K562 (cell line): Measurements from ENCODE around the gene TMEM234. TPM values are rescaled to one million over a fixed set of nuclear protein-coding genes. Genes with fewer than 3 reads are reported as not detected.

Experiments used
- ATAC-seq: fragments of 200-7000 bp; cut with Tn5 transposase; 3 replicates; pipeline ENCODE4 v1.9.1; 2020; ENCODE audit warnings: moderate library complexity
- BruUV-seq: library from RNA; stranded (reverse); fragments of 400-500 nt; replicated peaks from 2 replicates; lab custom pipeline; 2021; lab: Mats Ljungman, UMichigan
- CTCF ChIA-PET: fragments of 300-600 bp; formaldehyde crosslinking; extraction: SDS; loops from one replicate; lab custom pipeline; 2021; ENCODE audit warnings: low intra/inter-chr PET ratio; lab: Yijun Ruan, JAX
- POLR2A ChIA-PET: fragments of 300-600, 350-650 bp; sonication (Branson Sonifier 250); formaldehyde crosslinking; extraction: SDS; loops from one replicate; lab custom pipeline; 2021; ENCODE audit warnings: antibody characterized with exemption, inconsistent platforms; lab: Yijun Ruan, JAX
- DNase-seq, 4 experiments: peaks; one replicate each; pipeline versions ENCODE4 v3.0.0 to v3.0.0-alpha.2; 2011 to 2018; ENCODE audit warnings: low spot score in 3 of 4, mixed read lengths in 3 of 4; ENCODE audit errors: extremely low read depth in 1 of 4
- FAIRE-seq: peaks from 2 replicates; lab custom pipeline; 2011; peaks lifted over from hg19 to GRCh38; lab: Jason Lieb, UNC
- H2AFZ ChIP-seq: 2 replicates; pipeline ENCODE4 v1.6.0; 2011; ENCODE audit warnings: low read depth, low read length, control low read depth, inconsistent platforms
- H3K27ac ChIP-seq: fragments of 200-600 bp; 3 replicates; pipeline ENCODE4 v1.8.0; 2011; ENCODE audit warnings: low read depth, mild to moderate bottlenecking, control low read depth, inconsistent platforms, low read length, moderate library complexity, mixed read lengths; ENCODE audit errors: extremely low read depth
- H3K27me3 ChIP-seq, 2 experiments: fragments of 300-600 bp in 1 of 2; 2 replicates in 1 of 2; 3 replicates in 1 of 2; pipeline versions ENCODE4 v1.6.0 to v1.8.0; 2011; ENCODE audit warnings: inconsistent platforms in 2 of 2, low read length in 2 of 2, mild to moderate bottlenecking in 1 of 2, mixed read lengths in 1 of 2, moderate library complexity in 1 of 2; ENCODE audit not compliant: control insufficient read depth in 2 of 2, insufficient read depth in 2 of 2
- H3K36me3 ChIP-seq: fragments of 300-600 bp; 3 replicates; pipeline ENCODE4 v1.8.0; 2011; ENCODE audit warnings: mild to moderate bottlenecking, low read length, inconsistent platforms; ENCODE audit not compliant: control insufficient read depth, insufficient read depth
- H3K4me1 ChIP-seq, 2 experiments: fragments of 200-600 bp in 1 of 2; replicated peaks in 1 of 2; 2 replicates in 1 of 2; 3 replicates in 1 of 2; pipeline versions ENCODE4 v1.5.1 to v1.8.0; 2011; ENCODE audit warnings: inconsistent platforms in 2 of 2, low read length in 2 of 2, mild to moderate bottlenecking in 1 of 2, mixed read lengths in 1 of 2, moderate library complexity in 1 of 2; ENCODE audit not compliant: control insufficient read depth in 2 of 2, insufficient read depth in 2 of 2
- H3K4me2 ChIP-seq: 2 replicates; pipeline ENCODE4 v1.6.1; 2011; ENCODE audit warnings: low read length, control low read depth, inconsistent platforms, mixed read lengths; ENCODE audit not compliant: insufficient read depth
- H3K4me3 ChIP-seq: fragments of 200-600 bp; sonication (generic), shearing (Covaris generic); 2 replicates; pipeline ENCODE4 v1.5.1; 2016; ENCODE audit warnings: control low read depth, inconsistent platforms
- H3K79me2 ChIP-seq: fragments of 200-600 bp; 3 replicates; pipeline ENCODE4 v1.8.0; 2011; ENCODE audit warnings: low read length, inconsistent platforms; ENCODE audit not compliant: control insufficient read depth, insufficient read depth
- H3K9ac ChIP-seq, 2 experiments: 2 replicates each; pipeline versions ENCODE4 v1.6.0 to v1.6.1; 2011; ENCODE audit warnings: low read depth in 2 of 2, low read length in 2 of 2, control low read depth in 1 of 2, inconsistent platforms in 1 of 2, mild to moderate bottlenecking in 1 of 2, mixed read lengths in 1 of 2; ENCODE audit not compliant: insufficient read depth in 1 of 2
- H3K9me1 ChIP-seq: one replicate; pipeline ENCODE4 v1.6.0; 2011; ENCODE audit warnings: inconsistent platforms, mild to moderate bottlenecking, low read length, moderate library complexity; ENCODE audit not compliant: control insufficient read depth, insufficient read depth
- H3K9me3 ChIP-seq: replicated peaks from 2 replicates; pipeline ENCODE4 v1.5.1; 2011; ENCODE audit warnings: low read depth, low read length, inconsistent platforms; ENCODE audit not compliant: control insufficient read depth, insufficient read depth
- H4K20me1 ChIP-seq: replicated peaks from 2 replicates; pipeline ENCODE4 v1.6.1; 2011; ENCODE audit warnings: low read length, inconsistent platforms, mixed read lengths; ENCODE audit not compliant: control insufficient read depth, insufficient read depth
- IRF2 ChIP-seq: sonication (generic); formaldehyde crosslinking; IDR thresholded peaks from 2 replicates; pipeline ENCODE4 v1.8.1; 2022; ENCODE audit warnings: mild to moderate bottlenecking, missing genetic modification reagents
- NBN ChIP-seq: fragments of 450-650 bp; IDR thresholded peaks from 2 replicates; pipeline ENCODE4 v1.6.1; 2016; ENCODE audit warnings: low read depth, mild to moderate bottlenecking
- SMAD2 ChIP-seq: fragments of 150-350 bp; IDR thresholded peaks from 2 replicates; pipeline ENCODE4 v1.6.1; 2014; ENCODE audit warnings: low read depth, mild to moderate bottlenecking, low read length
- STAG1 ChIP-seq: sonication (generic); formaldehyde crosslinking; IDR thresholded peaks from 2 replicates; pipeline ENCODE4 v1.5.0; 2020; ENCODE audit warnings: missing genetic modification reagents, borderline replicate concordance
- TEAD1 ChIP-seq, 2 experiments: fragments of 450-650 bp in 1 of 2; sonication (generic) in 1 of 2; formaldehyde crosslinking; IDR thresholded peaks; 2 replicates each; pipeline versions ENCODE4 v1.4.0 to v1.8.0; 2020 to 2022; ENCODE audit warnings: mild to moderate bottlenecking in 2 of 2, missing genetic modification reagents in 1 of 2
- ZNF695 ChIP-seq: fragments of 450-650 bp; formaldehyde crosslinking; IDR thresholded peaks from 2 replicates; pipeline ENCODE4 v1.4.0; 2020; ENCODE audit warnings: mild to moderate bottlenecking, moderate library complexity
- ZNF778 ChIP-seq: fragments of 450-650 bp; formaldehyde crosslinking; IDR thresholded peaks from 2 replicates; pipeline ENCODE4 v1.4.0; 2020; ENCODE audit warnings: mild to moderate bottlenecking, moderate library complexity
- WGBS: fragments of 100-300 bp; shearing (Covaris generic); methylation state at CpG from one replicate; pipeline ENCODE4 v1.1.6; 2016; ENCODE audit warnings: low coverage, mixed read lengths; ENCODE audit not compliant: insufficient coverage; ENCODE audit errors: missing lambda C conversion rate; 5-methylcytosine and 5-hydroxymethylcytosine counted together
- in situ Hi-C: fragments of 300-500 bp; cut with MboI; formaldehyde crosslinking; loops from 4 replicates; pipeline ENCODE4 v1.15.0; 2018; ENCODE audit warnings: inconsistent platforms, mixed read lengths
- intact Hi-C: fragments of 100-400 bp; cut with micrococcal nuclease; formaldehyde crosslinking; loops from 2 replicates; pipeline ENCODE4 v1.14.2; 2022
- polyA plus RNA-seq, 8 experiments: library from polyadenylated mRNA; depleted of rRNA in 4 of 8; stranded (reverse) in 5 of 8; unstranded in 3 of 8; fragments of >200 nt; fragmentation: Nextera tagmentation in 2 of 8; fragmentation: Illumina TruSeq in 1 of 8; extraction: Ambion mirVana in 2 of 8; extraction: Trizol in 1 of 8; gene quantifications; 2 replicates each; pipeline versions ENCODE4 v1.2.1 to v1.2.3, GENCODE V29; 2011 to 2014; ENCODE audit warnings: inconsistent platforms in 1 of 8, missing spikeins in 1 of 8
- total RNA-seq, 7 experiments: library from RNA; depleted of rRNA in 6 of 7; stranded (reverse); fragments of >200 nt in 6 of 7; fragmentation: Illumina TruSeq in 2 of 7; extraction: Trizol in 2 of 7; gene quantifications; 2 replicates each; pipeline versions ENCODE4 v1.2.1 to v1.2.3, GENCODE V29; 2011 to 2021; ENCODE audit warnings: low replicate concordance in 1 of 7
- TF ChIP-seq, protein P1 (sequence below): fragments of 450-650 bp; IDR thresholded peaks from 2 replicates; pipeline ENCODE4 v1.6.1; 2017; ENCODE audit warnings: antibody characterized with exemption
- TF ChIP-seq, protein P2 (sequence below): fragments of 250-450 bp; sonication (Bioruptor Pico); IDR thresholded peaks from 2 replicates; pipeline ENCODE4 v1.8.0; 2022; ENCODE audit warnings: inconsistent platforms
- TF ChIP-seq, protein P3 (sequence below): fragments of 250-450 bp; sonication (Bioruptor Pico); IDR thresholded peaks from 2 replicates; pipeline ENCODE4 v1.9.0; 2021; ENCODE audit warnings: mild to moderate bottlenecking, inconsistent platforms

TMEM234 gene
- total and polyA plus RNA-seq, 9 of the 15 experiments (the other 6 are each of a cell fraction or from before 2014, with no cell fraction given): 5.0 to 12.9 (median 7.6) TPM

DNA sequence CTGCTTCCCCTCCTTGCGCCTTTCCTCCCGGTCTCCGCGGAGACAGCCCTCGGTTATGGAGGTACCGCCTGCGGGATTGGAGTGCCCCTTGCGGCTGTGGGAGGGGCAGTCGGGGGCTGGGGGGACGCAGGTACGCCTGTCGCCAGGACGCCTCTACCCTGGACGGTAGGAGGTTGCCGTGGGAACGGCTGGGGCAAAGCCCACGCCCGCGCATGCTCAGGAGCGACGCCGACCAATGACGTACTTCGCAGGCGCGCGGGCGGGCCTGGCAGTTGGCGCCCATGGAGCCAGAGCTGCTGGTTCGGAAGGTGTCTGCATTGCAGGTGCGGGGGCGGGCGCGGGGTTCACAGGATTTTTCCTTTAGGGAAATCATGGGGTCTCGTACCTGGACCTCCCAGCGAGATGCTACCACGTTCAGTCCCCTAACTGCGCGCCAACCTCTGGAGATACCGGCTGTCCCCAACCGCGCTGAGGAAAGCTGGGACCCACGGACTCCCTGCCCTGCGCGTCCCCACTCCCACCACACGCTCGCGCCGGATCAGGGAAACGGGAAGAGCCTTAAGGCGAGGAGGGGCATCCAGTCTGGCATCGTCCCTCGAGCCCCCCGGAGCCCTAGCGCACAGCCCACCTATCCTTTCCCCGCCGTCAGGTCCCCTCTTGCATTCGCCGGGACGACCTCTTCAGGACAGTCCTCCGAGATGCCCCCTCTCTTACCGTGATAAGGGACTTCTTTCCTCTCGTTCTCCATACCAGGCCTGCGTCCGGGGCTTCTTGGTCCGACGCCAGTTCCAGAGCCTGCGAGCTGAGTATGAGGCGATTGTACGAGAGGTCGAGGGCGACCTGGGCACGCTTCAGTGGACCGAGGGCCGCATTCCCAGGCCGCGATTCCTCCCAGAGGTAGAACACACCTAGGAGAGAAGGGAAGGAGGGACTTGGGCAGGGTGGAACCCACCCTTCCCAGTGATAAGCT, 16.5 kb downstream of the TMEM234 start, which contains the start of gene IQCC (continued):
- TF ChIP-seq, protein P1, sequence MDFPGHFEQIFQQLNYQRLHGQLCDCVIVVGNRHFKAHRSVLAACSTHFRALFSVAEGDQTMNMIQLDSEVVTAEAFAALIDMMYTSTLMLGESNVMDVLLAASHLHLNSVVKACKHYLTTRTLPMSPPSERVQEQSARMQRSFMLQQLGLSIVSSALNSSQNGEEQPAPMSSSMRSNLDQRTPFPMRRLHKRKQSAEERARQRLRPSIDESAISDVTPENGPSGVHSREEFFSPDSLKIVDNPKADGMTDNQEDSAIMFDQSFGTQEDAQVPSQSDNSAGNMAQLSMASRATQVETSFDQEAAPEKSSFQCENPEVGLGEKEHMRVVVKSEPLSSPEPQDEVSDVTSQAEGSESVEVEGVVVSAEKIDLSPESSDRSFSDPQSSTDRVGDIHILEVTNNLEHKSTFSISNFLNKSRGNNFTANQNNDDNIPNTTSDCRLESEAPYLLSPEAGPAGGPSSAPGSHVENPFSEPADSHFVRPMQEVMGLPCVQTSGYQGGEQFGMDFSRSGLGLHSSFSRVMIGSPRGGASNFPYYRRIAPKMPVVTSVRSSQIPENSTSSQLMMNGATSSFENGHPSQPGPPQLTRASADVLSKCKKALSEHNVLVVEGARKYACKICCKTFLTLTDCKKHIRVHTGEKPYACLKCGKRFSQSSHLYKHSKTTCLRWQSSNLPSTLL: no peak
- TF ChIP-seq, all 486 proteins: peak for 149

DNA sequence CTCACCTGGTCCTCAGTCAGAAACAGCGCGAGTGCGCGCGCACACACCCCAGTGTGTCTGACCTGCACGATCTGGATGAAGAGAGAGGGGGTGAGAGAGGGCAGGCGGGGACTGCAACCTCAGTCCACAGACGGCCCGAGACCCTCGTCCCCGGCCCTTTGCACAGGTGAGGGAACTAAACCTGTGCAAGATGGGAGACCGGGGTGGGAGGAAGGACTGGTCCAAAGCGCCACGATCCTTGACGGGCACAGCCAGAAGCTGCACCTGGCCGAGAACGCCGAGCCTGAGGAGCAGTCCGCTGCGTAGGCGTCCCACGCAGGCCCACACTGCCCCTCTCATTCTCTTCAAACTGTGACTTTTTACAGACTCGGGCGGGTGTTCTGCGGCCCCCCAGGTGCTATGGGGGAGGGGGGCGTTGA, 17.2 kb downstream of the TMEM234 start:
- Histone ChIP-seq H3K36me3 (peaks cover 28% of the 10 kb centered on the region; the same call in 2 of the 3 replicates), H3K27me3 (no peaks in the 10 kb centered on the region), H2AFZ (peak overlapping the region; percentile 92), H3K4me2 (peak overlapping the region; percentile 99), H3K9me3 (no peaks in the 10 kb centered on the region), H4K20me1 (no peaks in the 10 kb centered on the region), H3K27ac (peak overlapping the region; percentile 31; the same call in 1 of the 3 replicates), H3K79me2 (peaks cover 25% of the 10 kb centered on the region), H3K4me1 (peaks cover 24 to 54% of the 10 kb centered on the region in 2 experiments), H3K4me3 (peak overlapping the region; percentile 74), H3K9me1 (peaks cover 4% of the 10 kb centered on the region), H3K9ac (peak overlapping the region; percentile 90 to 100; a peak in 3 of 4 replicates)
- in situ Hi-C loops (no loop called here), intact Hi-C loops (loop anchor here (5.0 kb wide), 1 partner anchor 42 kb away; the partner anchor contains the start of gene FAM167B)
- FAIRE-seq (no peak), ATAC-seq (no peak), DNase-seq (peak in 1 of 4 experiments; percentile 15)
- POLR2A ChIA-PET: interaction anchor here (0.6 to 7.8 kb wide), 15 partner anchors 9 to 140 kb away, joined by 3 to 80 read pairs (median 4); partner anchors contain the start of genes HDAC1, KPNA6 and MARCKSL1
- BruUV-seq: no TSS peak
- 66% methylated on average over 26 of the region's 26 CpGs for WGBS
- CTCF ChIA-PET: no interaction called here
- peak; percentile 8; the same call in 1 of the 2 replicates for TF ChIP-seq ZNF695 (CRISPR knock-in tag)
- TF ChIP-seq, protein P2, sequence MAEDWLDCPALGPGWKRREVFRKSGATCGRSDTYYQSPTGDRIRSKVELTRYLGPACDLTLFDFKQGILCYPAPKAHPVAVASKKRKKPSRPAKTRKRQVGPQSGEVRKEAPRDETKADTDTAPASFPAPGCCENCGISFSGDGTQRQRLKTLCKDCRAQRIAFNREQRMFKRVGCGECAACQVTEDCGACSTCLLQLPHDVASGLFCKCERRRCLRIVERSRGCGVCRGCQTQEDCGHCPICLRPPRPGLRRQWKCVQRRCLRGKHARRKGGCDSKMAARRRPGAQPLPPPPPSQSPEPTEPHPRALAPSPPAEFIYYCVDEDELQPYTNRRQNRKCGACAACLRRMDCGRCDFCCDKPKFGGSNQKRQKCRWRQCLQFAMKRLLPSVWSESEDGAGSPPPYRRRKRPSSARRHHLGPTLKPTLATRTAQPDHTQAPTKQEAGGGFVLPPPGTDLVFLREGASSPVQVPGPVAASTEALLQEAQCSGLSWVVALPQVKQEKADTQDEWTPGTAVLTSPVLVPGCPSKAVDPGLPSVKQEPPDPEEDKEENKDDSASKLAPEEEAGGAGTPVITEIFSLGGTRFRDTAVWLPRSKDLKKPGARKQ: 0 out of 2 replicates have a peak, but pooled peaks have one; percentile 79
- 0 out of 4 replicates have a peak, but pooled peaks of 1 of the 2 experiments have one; percentile 3 for TF ChIP-seq TEAD1 (CRISPR knock-in tag; IDR thresholded peaks at IDR 0.05)
- no peak for TF ChIP-seq ZNF778 (CRISPR knock-in tag)
- TF ChIP-seq STAG1: 0 out of 2 replicates have a peak, but pooled peaks have one; percentile 24
- no peak for TF ChIP-seq SMAD2
- TF ChIP-seq, protein P3, sequence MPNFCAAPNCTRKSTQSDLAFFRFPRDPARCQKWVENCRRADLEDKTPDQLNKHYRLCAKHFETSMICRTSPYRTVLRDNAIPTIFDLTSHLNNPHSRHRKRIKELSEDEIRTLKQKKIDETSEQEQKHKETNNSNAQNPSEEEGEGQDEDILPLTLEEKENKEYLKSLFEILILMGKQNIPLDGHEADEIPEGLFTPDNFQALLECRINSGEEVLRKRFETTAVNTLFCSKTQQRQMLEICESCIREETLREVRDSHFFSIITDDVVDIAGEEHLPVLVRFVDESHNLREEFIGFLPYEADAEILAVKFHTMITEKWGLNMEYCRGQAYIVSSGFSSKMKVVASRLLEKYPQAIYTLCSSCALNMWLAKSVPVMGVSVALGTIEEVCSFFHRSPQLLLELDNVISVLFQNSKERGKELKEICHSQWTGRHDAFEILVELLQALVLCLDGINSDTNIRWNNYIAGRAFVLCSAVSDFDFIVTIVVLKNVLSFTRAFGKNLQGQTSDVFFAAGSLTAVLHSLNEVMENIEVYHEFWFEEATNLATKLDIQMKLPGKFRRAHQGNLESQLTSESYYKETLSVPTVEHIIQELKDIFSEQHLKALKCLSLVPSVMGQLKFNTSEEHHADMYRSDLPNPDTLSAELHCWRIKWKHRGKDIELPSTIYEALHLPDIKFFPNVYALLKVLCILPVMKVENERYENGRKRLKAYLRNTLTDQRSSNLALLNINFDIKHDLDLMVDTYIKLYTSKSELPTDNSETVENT (CRISPR knock-in tag): peak; percentile 46; the same call in 1 of the 2 replicates
- no peak for TF ChIP-seq NBN
- 0 out of 2 replicates have a peak, but pooled peaks have one; percentile 64 for TF ChIP-seq IRF2 (CRISPR knock-in tag)
